Tibial nerve (tissue), 4 donors: ENCODE data around the gene NKD1. TPM values are rescaled to one million over a fixed set of nuclear protein-coding genes. Genes with fewer than 3 reads are reported as not detected.

Source experiments
- DNase-seq, 2 donors: peaks; one replicate each; pipeline ENCODE4 v3.0.0-alpha.2; 2019; ENCODE audit warnings: low spot score in 2 of 2
- H3K27ac ChIP-seq, 4 donors: fragments of 200-600 bp; sonication (generic) in 3 of 4; one replicate each; pipeline ENCODE4 v1.5.1; 2017 to 2019; ENCODE audit warnings: mild to moderate bottlenecking in 1 of 4
- H3K27me3 ChIP-seq, 2 donors: fragments of 200-600 bp; sonication (generic) in 1 of 2; one replicate each; pipeline versions ENCODE4 v1.5.1 to v1.6.0; 2017 to 2019
- H3K36me3 ChIP-seq, 3 donors: fragments of 200-600 bp; sonication (generic); one replicate each; pipeline ENCODE4 v1.5.1; 2018 to 2019
- H3K4me1 ChIP-seq, 4 donors: fragments of 200-600 bp; sonication (generic) in 3 of 4; one replicate each; pipeline ENCODE4 v1.5.1; 2017 to 2019
- H3K4me3 ChIP-seq, 4 donors: fragments of 200-600 bp; sonication (generic) in 3 of 4; one replicate each; pipeline ENCODE4 v1.5.1; 2017 to 2019; ENCODE audit warnings: mild to moderate bottlenecking in 1 of 4, moderate library complexity in 1 of 4
- H3K9me3 ChIP-seq, 4 donors: fragments of 200-600 bp; sonication (generic) in 3 of 4; one replicate each; pipeline ENCODE4 v1.5.1; 2017 to 2019
- CTCF ChIP-seq, 5 experiments: fragments of 200-600 bp in 3 of 5; fragments of 450-650 bp in 2 of 5; sonication (generic) in 3 of 5; IDR thresholded peaks; one replicate each; pipeline ENCODE4 v1.5.1; 2016 to 2019; ENCODE audit warnings: antibody characterized with exemption in 5 of 5, mild to moderate bottlenecking in 3 of 5, moderate library complexity in 2 of 5
- EP300 ChIP-seq, 2 donors: sonication (generic); formaldehyde crosslinking; IDR thresholded peaks; one replicate each; pipeline ENCODE4 v1.6.1; 2017; ENCODE audit warnings: antibody characterized with exemption in 2 of 2, mild to moderate bottlenecking in 1 of 2
- POLR2A ChIP-seq, 2 donors: fragments of 450-650 bp; IDR thresholded peaks; one replicate each; pipeline ENCODE4 v1.6.1; 2017; ENCODE audit warnings: antibody characterized with exemption in 2 of 2, mild to moderate bottlenecking in 2 of 2, moderate library complexity in 2 of 2
- WGBS, 2 donors: methylation state at CpG; one replicate each; pipeline ENCODE4 v1.1.5; 2018; 5-methylcytosine and 5-hydroxymethylcytosine counted together
- total RNA-seq, 4 donors: library from RNA; depleted of rRNA; stranded (reverse); fragments of >200 nt; gene quantifications; one replicate each; pipeline ENCODE4 v1.1.0, GENCODE V29; 2016

The NKD1 gene
- total RNA-seq, 4 donors from 2014 or later = 20.1 to 92.4 (median 43.1) TPM

- no peak for DNase-seq
- TF ChIP-seq EP300 (IDR thresholded peaks at IDR 0.05) = no peak
- no peak for TF ChIP-seq POLR2A (IDR thresholded peaks at IDR 0.05)
- no peak for TF ChIP-seq CTCF (IDR thresholded peaks at IDR 0.05)
- Histone ChIP-seq H3K4me1 (peaks cover 0 to 47% (median 6%) of the 10 kb centered on the region in 4 donors), H3K9me3 (no peaks in the 10 kb centered on the region), H3K36me3 (no peaks in the 10 kb centered on the region), H3K27ac (peak overlapping the region in 1 of 4 donors; percentile 20), H3K4me3 (no peak overlapping the region), H3K27me3 (no peaks in the 10 kb centered on the region)
- 81 to 88% methylated on average over 9 of the region's 9 CpGs for WGBS, 2 donors
Observed at GRCh38 chr16:50611332-50611934, 63.2 kb downstream of the NKD1 start.

- H3K36me3 ChIP-seq = no peaks in the 10 kb centered on the region
- 88 to 90% methylated on average over 10 of the region's 10 CpGs for WGBS, 2 donors
- H3K9me3 ChIP-seq = no peaks in the 10 kb centered on the region
- peaks cover 0 to 47% (median 6%) of the 10 kb centered on the region in 4 donors for H3K4me1 ChIP-seq
- DNase-seq = no peak
- H3K4me3 ChIP-seq = no peak overlapping the region
- H3K27ac ChIP-seq = peak overlapping the region in 2 of 4 donors; percentile 13 to 80
- H3K27me3 ChIP-seq = no peaks in the 10 kb centered on the region
- TF ChIP-seq POLR2A (IDR thresholded peaks at IDR 0.05) (no peak), EP300 (IDR thresholded peaks at IDR 0.05) (no peak)
Observed at GRCh38 chr16:50611995-50612848, 64.0 kb downstream of the NKD1 start.

GRCh38 chr16:50612849-50613198 lies 64.6 kb downstream of the NKD1 start:
- H3K36me3 ChIP-seq = no peaks in the 10 kb centered on the region
- DNase-seq = no peak
- 85 to 89% methylated on average over 6 of the region's 6 CpGs for WGBS, 2 donors
- no peaks in the 10 kb centered on the region for H3K27me3 ChIP-seq
- H3K9me3 ChIP-seq = no peaks in the 10 kb centered on the region
- TF ChIP-seq EP300 (IDR thresholded peaks at IDR 0.05) (no peak), POLR2A (IDR thresholded peaks at IDR 0.05) (no peak), CTCF (IDR thresholded peaks at IDR 0.05) (no peak)
- H3K4me1 ChIP-seq = peaks cover 0 to 47% (median 6%) of the 10 kb centered on the region in 4 donors
- no peak overlapping the region for H3K4me3 ChIP-seq
- peak overlapping the region in 2 of 4 donors; percentile 44 to 80 for H3K27ac ChIP-seq

GRCh38 chr16:50613281-50613963 lies 65.2 kb downstream of the NKD1 start:
- no peak for DNase-seq
- H3K4me3 ChIP-seq = no peak overlapping the region
- no peaks in the 10 kb centered on the region for H3K36me3 ChIP-seq
- H3K27me3 ChIP-seq = no peaks in the 10 kb centered on the region
- TF ChIP-seq CTCF (IDR thresholded peaks at IDR 0.05) = no peak
- no peak for TF ChIP-seq POLR2A (IDR thresholded peaks at IDR 0.05)
- no peak for TF ChIP-seq EP300 (IDR thresholded peaks at IDR 0.05)
- H3K9me3 ChIP-seq = no peaks in the 10 kb centered on the region
- H3K4me1 ChIP-seq = peaks cover 0 to 47% (median 6%) of the 10 kb centered on the region in 4 donors
- 21 to 39% methylated on average over 17 to 20 of the region's 20 CpGs for WGBS, 2 donors
- H3K27ac ChIP-seq = peak overlapping the region in 3 of 4 donors; percentile 34 to 80 (median 44)

GRCh38 chr16:50613964-50614474 lies 65.8 kb downstream of the NKD1 start:
- Histone ChIP-seq H3K27me3 (no peaks in the 10 kb centered on the region), H3K9me3 (no peaks in the 10 kb centered on the region), H3K27ac (peak overlapping the region in 3 of 4 donors; percentile 34 to 44 (median 39)), H3K4me1 (peaks cover 0 to 47% (median 6%) of the 10 kb centered on the region in 4 donors), H3K4me3 (no peak overlapping the region), H3K36me3 (no peaks in the 10 kb centered on the region)
- no peak for DNase-seq
- 66 to 80% methylated on average over 7 of the region's 7 CpGs for WGBS, 2 donors
- TF ChIP-seq EP300 (IDR thresholded peaks at IDR 0.05) (no peak), POLR2A (IDR thresholded peaks at IDR 0.05) (no peak), CTCF (IDR thresholded peaks at IDR 0.05) (no peak)
